Tibial nerve (tissue), 3 donors: ENCODE measurements around the gene ANAPC5.

Experiments
- POLR2A ChIP-seq, 2 donors: fragments of 450-650 bp; IDR thresholded peaks; one replicate each; pipeline ENCODE4 v1.6.1; 2017; ENCODE audit warnings: antibody characterized with exemption in 2 of 2, mild to moderate bottlenecking in 2 of 2, moderate library complexity in 2 of 2
- TF ChIP-seq, protein P1 (sequence below), 5 experiments: fragments of 200-600 bp in 3 of 5; fragments of 450-650 bp in 2 of 5; sonication (generic) in 3 of 5; IDR thresholded peaks; one replicate each; pipeline ENCODE4 v1.5.1; 2016 to 2019; ENCODE audit warnings: antibody characterized with exemption in 5 of 5, mild to moderate bottlenecking in 3 of 5, moderate library complexity in 2 of 5

DNA sequence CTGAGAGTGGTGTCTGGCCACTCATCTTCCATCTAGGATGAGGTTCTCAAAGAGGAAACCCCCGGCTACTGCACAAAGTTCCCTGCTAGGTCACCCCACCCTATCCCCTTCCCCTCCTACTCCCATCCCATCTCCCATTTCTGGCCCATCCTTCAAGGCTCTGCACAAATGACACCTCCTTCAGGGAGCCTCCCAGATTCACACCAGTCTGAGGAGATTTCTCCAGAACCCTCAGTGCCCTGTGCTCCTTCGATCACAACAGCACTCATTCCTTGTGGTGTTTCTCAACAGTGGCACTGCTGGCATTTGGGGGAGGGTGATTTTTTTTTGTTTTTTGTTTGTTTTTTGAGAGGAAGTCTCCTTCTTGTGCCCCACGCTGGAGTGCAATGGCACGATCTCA, 58.6 kb downstream of the ANAPC5 start:
- TF ChIP-seq, protein P1, sequence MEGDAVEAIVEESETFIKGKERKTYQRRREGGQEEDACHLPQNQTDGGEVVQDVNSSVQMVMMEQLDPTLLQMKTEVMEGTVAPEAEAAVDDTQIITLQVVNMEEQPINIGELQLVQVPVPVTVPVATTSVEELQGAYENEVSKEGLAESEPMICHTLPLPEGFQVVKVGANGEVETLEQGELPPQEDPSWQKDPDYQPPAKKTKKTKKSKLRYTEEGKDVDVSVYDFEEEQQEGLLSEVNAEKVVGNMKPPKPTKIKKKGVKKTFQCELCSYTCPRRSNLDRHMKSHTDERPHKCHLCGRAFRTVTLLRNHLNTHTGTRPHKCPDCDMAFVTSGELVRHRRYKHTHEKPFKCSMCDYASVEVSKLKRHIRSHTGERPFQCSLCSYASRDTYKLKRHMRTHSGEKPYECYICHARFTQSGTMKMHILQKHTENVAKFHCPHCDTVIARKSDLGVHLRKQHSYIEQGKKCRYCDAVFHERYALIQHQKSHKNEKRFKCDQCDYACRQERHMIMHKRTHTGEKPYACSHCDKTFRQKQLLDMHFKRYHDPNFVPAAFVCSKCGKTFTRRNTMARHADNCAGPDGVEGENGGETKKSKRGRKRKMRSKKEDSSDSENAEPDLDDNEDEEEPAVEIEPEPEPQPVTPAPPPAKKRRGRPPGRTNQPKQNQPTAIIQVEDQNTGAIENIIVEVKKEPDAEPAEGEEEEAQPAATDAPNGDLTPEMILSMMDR (IDR thresholded peaks at IDR 0.05), result no peak
- no peak for TF ChIP-seq POLR2A (IDR thresholded peaks at IDR 0.05)
